Choroid plexus epithelial cell (primary cell): ENCODE data around the gene MDFIC2.
A peak's percentile ranks its signal among the peaks of the same experiment; 100 is the strongest.

ENCODE experiments used
- DNase-seq: peaks from one replicate; pipeline ENCODE4 v3.0.0-alpha.2; 2010; ENCODE audit warnings: low read depth
- H3K4me3 ChIP-seq: 2 replicates; pipeline ENCODE4 v1.5.1; 2011; ENCODE audit warnings: low read depth, mild to moderate bottlenecking, control low read depth, low read length, moderate library complexity
- TF ChIP-seq, protein P1 (sequence below): conservative IDR thresholded peaks from 2 replicates; pipeline ENCODE4 v1.5.1; 2011; ENCODE audit warnings: low read depth, mild to moderate bottlenecking, control low read depth, inconsistent platforms, low read length, moderate library complexity

Gene MDFIC2

DNA sequence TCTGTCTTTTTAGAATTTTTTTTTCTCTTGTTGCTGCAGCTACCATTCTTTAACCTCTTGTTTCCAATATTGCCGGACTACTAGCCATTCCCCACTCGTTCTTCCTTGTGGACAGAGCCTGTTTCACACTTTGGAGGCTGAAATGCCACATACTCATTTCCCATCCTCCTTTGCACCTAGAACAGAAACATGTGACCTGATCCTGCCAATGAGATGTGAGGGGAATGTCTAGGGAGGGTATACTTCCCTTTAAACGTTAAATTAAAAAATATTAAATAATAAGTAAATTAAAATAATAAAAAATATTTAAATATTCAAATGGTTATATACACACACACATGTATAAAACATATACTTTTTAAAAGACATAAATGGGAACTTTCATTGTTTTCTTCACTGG, 20.6 kb upstream of the MDFIC2 start:
- TF ChIP-seq, protein P1, sequence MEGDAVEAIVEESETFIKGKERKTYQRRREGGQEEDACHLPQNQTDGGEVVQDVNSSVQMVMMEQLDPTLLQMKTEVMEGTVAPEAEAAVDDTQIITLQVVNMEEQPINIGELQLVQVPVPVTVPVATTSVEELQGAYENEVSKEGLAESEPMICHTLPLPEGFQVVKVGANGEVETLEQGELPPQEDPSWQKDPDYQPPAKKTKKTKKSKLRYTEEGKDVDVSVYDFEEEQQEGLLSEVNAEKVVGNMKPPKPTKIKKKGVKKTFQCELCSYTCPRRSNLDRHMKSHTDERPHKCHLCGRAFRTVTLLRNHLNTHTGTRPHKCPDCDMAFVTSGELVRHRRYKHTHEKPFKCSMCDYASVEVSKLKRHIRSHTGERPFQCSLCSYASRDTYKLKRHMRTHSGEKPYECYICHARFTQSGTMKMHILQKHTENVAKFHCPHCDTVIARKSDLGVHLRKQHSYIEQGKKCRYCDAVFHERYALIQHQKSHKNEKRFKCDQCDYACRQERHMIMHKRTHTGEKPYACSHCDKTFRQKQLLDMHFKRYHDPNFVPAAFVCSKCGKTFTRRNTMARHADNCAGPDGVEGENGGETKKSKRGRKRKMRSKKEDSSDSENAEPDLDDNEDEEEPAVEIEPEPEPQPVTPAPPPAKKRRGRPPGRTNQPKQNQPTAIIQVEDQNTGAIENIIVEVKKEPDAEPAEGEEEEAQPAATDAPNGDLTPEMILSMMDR, result no peak
- no peak overlapping the region for H3K4me3 ChIP-seq
- no peak for DNase-seq

DNA sequence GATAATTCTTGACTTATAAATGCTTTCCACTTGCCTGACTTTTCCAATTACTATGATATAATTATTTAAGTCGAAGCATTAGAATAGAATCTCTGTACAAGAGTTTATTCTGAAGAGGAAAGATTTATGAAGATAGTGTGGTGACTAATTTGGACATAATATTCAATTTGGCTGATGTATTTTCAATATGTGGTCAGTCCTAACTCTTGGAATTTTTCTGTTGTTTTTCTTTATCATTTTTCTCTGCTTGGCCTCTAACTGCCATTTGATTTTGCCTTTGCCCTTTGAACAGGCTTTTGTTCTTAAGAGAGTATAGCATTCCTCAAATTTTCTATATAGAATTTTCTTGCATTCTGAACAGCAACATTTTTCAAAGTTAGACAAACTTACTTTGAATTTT, 2.6 kb upstream of the MDFIC2 start:
- TF ChIP-seq, protein P1, result no peak
- peak; percentile 13 for DNase-seq

DNA sequence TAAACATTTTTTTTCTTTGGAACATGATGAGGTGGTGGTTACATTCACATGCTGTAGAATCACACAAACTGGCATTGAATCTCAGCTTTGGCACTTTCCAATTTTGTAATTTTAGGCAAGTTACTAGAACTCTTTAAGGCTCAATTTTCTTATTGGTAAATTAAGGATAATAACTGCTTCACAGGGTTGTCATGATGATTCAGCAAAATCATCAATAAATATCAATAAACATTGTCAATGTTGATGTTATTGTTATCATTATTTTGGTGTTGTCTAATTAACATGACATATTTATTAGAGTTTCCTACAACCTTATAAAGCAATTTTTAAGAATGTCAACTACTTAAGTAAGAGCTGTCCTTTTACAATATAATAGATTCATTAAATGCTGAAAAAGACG, 1.6 kb downstream of the MDFIC2 start:
- DNase-seq, result no peak
- TF ChIP-seq, protein P1, result no peak
- no peak overlapping the region for H3K4me3 ChIP-seq

More for the DNA sequence above, 2.6 kb upstream of the MDFIC2 start:
- H3K4me3 ChIP-seq, result no peak overlapping the region

DNA sequence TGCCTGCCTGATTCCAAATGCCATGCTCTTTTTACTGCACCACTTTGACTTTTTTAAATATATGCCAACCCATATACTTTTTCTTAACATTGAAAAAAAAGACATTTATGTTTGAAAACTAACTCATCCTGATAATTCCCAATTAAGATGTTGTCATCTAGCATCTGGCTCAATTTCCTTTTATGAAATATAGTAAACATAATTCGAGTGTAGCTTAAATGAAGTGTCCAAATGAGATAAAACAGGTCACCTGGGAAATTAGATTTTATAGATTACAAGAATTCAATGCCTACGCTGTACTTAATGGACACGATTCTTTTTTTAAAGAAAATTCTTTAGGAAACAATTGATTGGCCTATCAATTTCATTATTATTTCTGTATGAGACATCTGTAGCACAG, 2.8 kb downstream of the MDFIC2 start:
- TF ChIP-seq, protein P1, result no peak
- DNase-seq, result no peak
- no peak overlapping the region for H3K4me3 ChIP-seq

DNA sequence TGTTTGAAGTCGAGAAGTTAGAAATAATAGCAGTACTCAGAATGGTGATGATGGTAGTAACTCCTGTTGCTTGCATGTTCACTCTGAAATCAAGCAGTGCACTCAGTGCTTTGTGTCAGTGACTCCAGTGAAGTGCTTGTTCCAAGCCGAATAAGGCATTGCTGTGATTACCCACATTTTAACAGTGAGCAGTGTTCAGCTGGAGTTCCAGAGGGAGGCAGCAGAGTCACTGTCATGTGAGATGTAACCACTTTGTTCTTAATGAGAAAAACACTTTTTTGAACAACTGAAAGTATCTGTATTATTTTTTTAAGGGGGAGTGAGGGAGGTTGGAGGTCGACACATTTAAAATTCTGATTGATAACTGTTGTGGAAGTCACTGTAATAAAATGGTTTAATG, 3.7 kb downstream of the MDFIC2 start:
- H3K4me3 ChIP-seq, result no peak overlapping the region
- TF ChIP-seq, protein P1, result peak; percentile 68
- peak; percentile 72 for DNase-seq

DNA sequence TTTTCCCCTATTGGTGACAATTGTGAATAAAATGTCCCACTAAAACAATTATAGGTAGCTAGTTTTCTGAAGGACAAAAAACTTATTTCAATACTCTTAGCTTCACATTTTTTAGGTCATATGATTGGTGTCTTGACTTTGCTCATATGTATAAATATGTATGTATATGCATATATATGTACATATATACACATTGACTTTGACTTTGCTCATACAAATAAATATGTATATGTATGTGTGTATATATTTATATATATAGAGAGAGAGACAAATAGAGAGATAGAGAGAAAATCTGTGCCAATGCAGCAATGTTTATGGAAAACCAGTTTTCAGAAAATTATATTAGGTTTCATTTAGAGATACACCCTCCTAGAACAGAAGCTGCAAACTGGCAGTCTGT, 5.7 kb downstream of the MDFIC2 start:
- no peak overlapping the region for H3K4me3 ChIP-seq
- no peak for DNase-seq
- TF ChIP-seq, protein P1, result no peak

DNA sequence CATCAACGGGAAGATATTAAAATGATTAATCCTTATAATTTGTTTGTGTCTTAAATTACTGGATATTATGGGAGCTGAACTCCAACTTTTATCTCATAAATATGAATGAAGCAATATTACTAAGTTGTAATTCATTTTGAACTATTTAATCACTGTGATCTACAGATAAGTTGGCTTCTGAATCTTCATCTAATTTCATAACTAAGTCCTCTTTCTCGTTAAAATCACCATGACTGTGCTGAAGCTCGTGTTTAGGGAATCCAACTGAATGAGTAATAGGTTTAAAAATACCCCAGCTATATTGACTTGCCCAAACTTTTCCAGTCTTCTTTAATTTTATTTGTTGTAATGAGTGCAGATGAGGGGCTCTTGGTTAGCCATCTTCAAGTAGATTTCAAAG, 14.1 kb downstream of the MDFIC2 start:
- peak; percentile 65 for DNase-seq
- H3K4me3 ChIP-seq, result no peak overlapping the region
- TF ChIP-seq, protein P1, result no peak
